ENCODE data around the gene TOR4A.

- no peak for TF ChIP-seq EZH2phosphoT487 (IDR thresholded peaks at IDR 0.05; ENCODE audit: unreplicated experiment)
- TF ChIP-seq CTCF (conservative IDR thresholded peaks at IDR 0.05; ENCODE audit: low read depth in 2 of 2): no peak
- peak; percentile 77 for TF ChIP-seq CREB1 (CRISPR knock-in tag; IDR thresholded peaks at IDR 0.05; ENCODE audit: low read depth)
- no peak for TF ChIP-seq EZH2 (IDR thresholded peaks at IDR 0.05; ENCODE audit: low read depth, unreplicated experiment)
- TF ChIP-seq POLR2AphosphoS5 (IDR thresholded peaks at IDR 0.05; ENCODE audit: low read depth): peak; percentile 83
- TF ChIP-seq REST (IDR thresholded peaks at IDR 0.05; ENCODE audit: unreplicated experiment): no peak
- TF ChIP-seq, protein P1, sequence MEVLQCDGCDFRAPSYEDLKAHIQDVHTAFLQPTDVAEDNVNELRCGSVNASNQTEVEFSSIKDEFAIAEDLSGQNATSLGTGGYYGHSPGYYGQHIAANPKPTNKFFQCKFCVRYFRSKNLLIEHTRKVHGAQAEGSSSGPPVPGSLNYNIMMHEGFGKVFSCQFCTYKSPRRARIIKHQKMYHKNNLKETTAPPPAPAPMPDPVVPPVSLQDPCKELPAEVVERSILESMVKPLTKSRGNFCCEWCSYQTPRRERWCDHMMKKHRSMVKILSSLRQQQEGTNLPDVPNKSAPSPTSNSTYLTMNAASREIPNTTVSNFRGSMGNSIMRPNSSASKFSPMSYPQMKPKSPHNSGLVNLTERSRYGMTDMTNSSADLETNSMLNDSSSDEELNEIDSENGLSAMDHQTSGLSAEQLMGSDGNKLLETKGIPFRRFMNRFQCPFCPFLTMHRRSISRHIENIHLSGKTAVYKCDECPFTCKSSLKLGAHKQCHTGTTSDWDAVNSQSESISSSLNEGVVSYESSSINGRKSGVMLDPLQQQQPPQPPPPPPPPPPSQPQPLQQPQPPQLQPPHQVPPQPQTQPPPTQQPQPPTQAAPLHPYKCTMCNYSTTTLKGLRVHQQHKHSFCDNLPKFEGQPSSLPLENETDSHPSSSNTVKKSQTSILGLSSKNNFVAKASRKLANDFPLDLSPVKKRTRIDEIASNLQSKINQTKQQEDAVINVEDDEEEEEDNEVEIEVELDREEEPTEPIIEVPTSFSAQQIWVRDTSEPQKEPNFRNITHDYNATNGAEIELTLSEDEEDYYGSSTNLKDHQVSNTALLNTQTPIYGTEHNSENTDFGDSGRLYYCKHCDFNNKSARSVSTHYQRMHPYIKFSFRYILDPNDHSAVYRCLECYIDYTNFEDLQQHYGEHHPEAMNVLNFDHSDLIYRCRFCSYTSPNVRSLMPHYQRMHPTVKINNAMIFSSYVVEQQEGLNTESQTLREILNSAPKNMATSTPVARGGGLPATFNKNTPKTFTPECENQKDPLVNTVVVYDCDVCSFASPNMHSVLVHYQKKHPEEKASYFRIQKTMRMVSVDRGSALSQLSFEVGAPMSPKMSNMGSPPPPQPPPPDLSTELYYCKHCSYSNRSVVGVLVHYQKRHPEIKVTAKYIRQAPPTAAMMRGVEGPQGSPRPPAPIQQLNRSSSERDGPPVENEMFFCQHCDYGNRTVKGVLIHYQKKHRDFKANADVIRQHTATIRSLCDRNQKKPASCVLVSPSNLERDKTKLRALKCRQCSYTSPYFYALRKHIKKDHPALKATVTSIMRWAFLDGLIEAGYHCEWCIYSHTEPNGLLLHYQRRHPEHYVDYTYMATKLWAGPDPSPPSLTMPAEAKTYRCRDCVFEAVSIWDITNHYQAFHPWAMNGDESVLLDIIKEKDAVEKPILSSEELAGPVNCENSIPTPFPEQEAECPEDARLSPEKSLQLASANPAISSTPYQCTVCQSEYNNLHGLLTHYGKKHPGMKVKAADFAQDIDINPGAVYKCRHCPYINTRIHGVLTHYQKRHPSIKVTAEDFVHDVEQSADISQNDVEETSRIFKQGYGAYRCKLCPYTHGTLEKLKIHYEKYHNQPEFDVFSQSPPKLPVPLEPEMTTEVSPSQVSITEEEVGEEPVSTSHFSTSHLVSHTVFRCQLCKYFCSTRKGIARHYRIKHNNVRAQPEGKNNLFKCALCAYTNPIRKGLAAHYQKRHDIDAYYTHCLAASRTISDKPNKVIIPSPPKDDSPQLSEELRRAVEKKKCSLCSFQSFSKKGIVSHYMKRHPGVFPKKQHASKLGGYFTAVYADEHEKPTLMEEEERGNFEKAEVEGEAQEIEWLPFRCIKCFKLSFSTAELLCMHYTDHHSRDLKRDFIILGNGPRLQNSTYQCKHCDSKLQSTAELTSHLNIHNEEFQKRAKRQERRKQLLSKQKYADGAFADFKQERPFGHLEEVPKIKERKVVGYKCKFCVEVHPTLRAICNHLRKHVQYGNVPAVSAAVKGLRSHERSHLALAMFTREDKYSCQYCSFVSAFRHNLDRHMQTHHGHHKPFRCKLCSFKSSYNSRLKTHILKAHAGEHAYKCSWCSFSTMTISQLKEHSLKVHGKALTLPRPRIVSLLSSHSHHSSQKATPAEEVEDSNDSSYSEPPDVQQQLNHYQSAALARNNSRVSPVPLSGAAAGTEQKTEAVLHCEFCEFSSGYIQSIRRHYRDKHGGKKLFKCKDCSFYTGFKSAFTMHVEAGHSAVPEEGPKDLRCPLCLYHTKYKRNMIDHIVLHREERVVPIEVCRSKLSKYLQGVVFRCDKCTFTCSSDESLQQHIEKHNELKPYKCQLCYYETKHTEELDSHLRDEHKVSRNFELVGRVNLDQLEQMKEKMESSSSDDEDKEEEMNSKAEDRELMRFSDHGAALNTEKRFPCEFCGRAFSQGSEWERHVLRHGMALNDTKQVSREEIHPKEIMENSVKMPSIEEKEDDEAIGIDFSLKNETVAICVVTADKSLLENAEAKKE (CRISPR knock-in tag; IDR thresholded peaks at IDR 0.05): no peak
- TF ChIP-seq NANOG (IDR thresholded peaks at IDR 0.05; ENCODE audit: borderline replicate concordance): no peak
- no peak for TF ChIP-seq JUNB (IDR thresholded peaks at IDR 0.05; ENCODE audit: unreplicated experiment)
- TF ChIP-seq ETS1 (IDR thresholded peaks at IDR 0.05): no peak
These were observed 24.6 kb downstream of the TOR4A start, which contains the start of gene NRARP for GRCh38 chr9:137302118-137302448.

Measured in GM23338 (cell line).